H9 (cell line): ENCODE data around the gene ATP8B4. TPM values are rescaled to one million over a fixed set of nuclear protein-coding genes. Genes with fewer than 3 reads are reported as not detected.

ENCODE experiments used
- DNase-seq: peaks from one replicate; pipeline ENCODE4 v3.0.0-alpha.2; 2017
- H2AFZ ChIP-seq: one replicate; pipeline ENCODE4 v1.6.1; 2013; ENCODE audit warnings: mild to moderate bottlenecking, low read length, control low read depth, moderate library complexity
- H2AK5ac ChIP-seq: 2 replicates; pipeline ENCODE4 v1.6.1; 2013; ENCODE audit warnings: low read length, control low read depth, mixed read lengths; ENCODE audit not compliant: insufficient read length
- H2BK120ac ChIP-seq: one replicate; pipeline ENCODE4 v1.6.1; 2013; ENCODE audit warnings: low read depth, mild to moderate bottlenecking, low read length, control low read depth, inconsistent platforms; ENCODE audit not compliant: poor library complexity, severe bottlenecking
- H2BK12ac ChIP-seq: 2 replicates; pipeline ENCODE4 v1.6.1; 2013; ENCODE audit warnings: low read length, control low read depth, mixed read lengths, low read depth; ENCODE audit not compliant: insufficient read length
- H2BK15ac ChIP-seq: 2 replicates; pipeline ENCODE4 v1.6.1; 2013; ENCODE audit warnings: low read depth, low read length, control low read depth
- H2BK20ac ChIP-seq: one replicate; pipeline ENCODE4 v1.6.1; 2013; ENCODE audit warnings: low read depth, mild to moderate bottlenecking, low read length, control low read depth, inconsistent platforms; ENCODE audit not compliant: poor library complexity, severe bottlenecking
- H2BK5ac ChIP-seq: 2 replicates; pipeline ENCODE4 v1.6.1; 2013; ENCODE audit warnings: low read length, control low read depth, mixed read lengths; ENCODE audit not compliant: insufficient read length
- H3K14ac ChIP-seq: 2 replicates; pipeline ENCODE4 v1.6.1; 2013; ENCODE audit warnings: low read length, control low read depth; ENCODE audit not compliant: insufficient read depth
- H3K18ac ChIP-seq: 2 replicates; pipeline ENCODE4 v1.6.1; 2013; ENCODE audit warnings: low read depth, mild to moderate bottlenecking, mixed read lengths, low read length, control low read depth; ENCODE audit not compliant: insufficient read length
- H3K23ac ChIP-seq: 2 replicates; pipeline ENCODE4 v1.6.1; 2013; ENCODE audit warnings: low read length, control low read depth, mixed read lengths, low read depth; ENCODE audit not compliant: insufficient read length
- H3K23me2 ChIP-seq: 2 replicates; pipeline ENCODE4 v1.6.1; 2013; ENCODE audit warnings: low read depth, mild to moderate bottlenecking, mixed read lengths, low read length, control low read depth; ENCODE audit not compliant: insufficient read length, poor library complexity, severe bottlenecking
- H3K27ac ChIP-seq: 2 replicates; pipeline ENCODE4 v1.5.1; 2013; ENCODE audit warnings: low read length, control low read depth, mixed read lengths, low read depth; ENCODE audit not compliant: insufficient read length
- H3K27me3 ChIP-seq: 2 replicates; pipeline ENCODE4 v1.6.1; 2013; ENCODE audit warnings: low read length, control low read depth, inconsistent platforms; ENCODE audit not compliant: insufficient read depth
- H3K4ac ChIP-seq: 2 replicates; pipeline ENCODE4 v1.6.1; 2013; ENCODE audit warnings: low read depth, mild to moderate bottlenecking, control low read depth, inconsistent platforms, low read length, moderate library complexity
- H3K4me1 ChIP-seq: 2 replicates; pipeline ENCODE4 v1.6.1; 2013; ENCODE audit warnings: low read length, control low read depth, inconsistent platforms; ENCODE audit not compliant: insufficient read depth
- H3K4me2 ChIP-seq: 2 replicates; pipeline ENCODE4 v1.6.1; 2013; ENCODE audit warnings: low read length, control low read depth, mixed read lengths; ENCODE audit not compliant: insufficient read length, insufficient read depth
- H3K56ac ChIP-seq: 2 replicates; pipeline ENCODE4 v1.6.1; 2013; ENCODE audit warnings: low read depth, mild to moderate bottlenecking, mixed read lengths, low read length, control low read depth; ENCODE audit not compliant: insufficient read length
- H3K79me1 ChIP-seq: 2 replicates; pipeline ENCODE4 v1.6.1; 2013; ENCODE audit warnings: low read depth, mild to moderate bottlenecking, moderate library complexity, low read length, control low read depth, inconsistent platforms; ENCODE audit not compliant: insufficient read depth, poor library complexity, severe bottlenecking
- H3K79me2 ChIP-seq: 2 replicates; pipeline ENCODE4 v1.6.1; 2013; ENCODE audit warnings: low read length, control low read depth, inconsistent platforms; ENCODE audit not compliant: insufficient read depth
- H3K9ac ChIP-seq: 2 replicates; pipeline ENCODE4 v1.6.1; 2013; ENCODE audit warnings: low read length, control low read depth, mixed read lengths; ENCODE audit not compliant: insufficient read length; ENCODE audit errors: extremely low read depth
- H3K9me3 ChIP-seq: one replicate; pipeline ENCODE4 v1.6.1; 2013; ENCODE audit warnings: low read depth, low read length, inconsistent platforms; ENCODE audit not compliant: control insufficient read depth
- H3T11ph ChIP-seq: one replicate; pipeline ENCODE4 v1.6.1; 2013; ENCODE audit warnings: mild to moderate bottlenecking, low read length, control low read depth, inconsistent platforms
- H4K20me1 ChIP-seq: one replicate; pipeline ENCODE4 v1.6.1; 2013; ENCODE audit not compliant: control insufficient read depth, insufficient read length, insufficient read depth
- H4K5ac ChIP-seq: 2 replicates; pipeline ENCODE4 v1.6.1; 2013; ENCODE audit warnings: low read depth, mild to moderate bottlenecking, mixed read lengths, low read length, control low read depth; ENCODE audit not compliant: insufficient read length
- H4K8ac ChIP-seq: replicated peaks from 2 replicates; pipeline ENCODE4 v1.6.1; 2013; ENCODE audit warnings: low read length, control low read depth, mixed read lengths, low read depth; ENCODE audit not compliant: insufficient read length
- H4K91ac ChIP-seq: 2 replicates; pipeline ENCODE4 v1.6.1; 2013; ENCODE audit warnings: low read depth, mild to moderate bottlenecking, moderate library complexity, mixed read lengths, low read length, control low read depth; ENCODE audit not compliant: insufficient read length
- H3K27ac Mint-ChIP-seq, 3 experiments: 2 replicates in 2 of 3; 3 replicates in 1 of 3; pipeline ENCODE4 v1.8.0; 2020 to 2021; ENCODE audit warnings: mixed read lengths in 3 of 3, mild to moderate bottlenecking in 1 of 3, moderate library complexity in 1 of 3
- H3K27me3 Mint-ChIP-seq: 2 replicates; pipeline ENCODE4 v1.8.0; 2021; ENCODE audit warnings: low read depth, mild to moderate bottlenecking, moderate library complexity, mixed read lengths
- H3K36me3 Mint-ChIP-seq, 3 experiments: 2 replicates in 2 of 3; 3 replicates in 1 of 3; pipeline ENCODE4 v1.8.0; 2020 to 2021; ENCODE audit warnings: low read depth in 3 of 3, mixed read lengths in 3 of 3; ENCODE audit not compliant: insufficient read depth in 1 of 3
- H3K4me1 Mint-ChIP-seq, 2 experiments: 2 replicates each; pipeline ENCODE4 v1.8.0; 2020; ENCODE audit warnings: mixed read lengths in 2 of 2
- H3K4me3 Mint-ChIP-seq, 2 experiments: 2 replicates in 1 of 2; 3 replicates in 1 of 2; pipeline ENCODE4 v1.8.0; 2020 to 2021; ENCODE audit warnings: mild to moderate bottlenecking in 2 of 2, mixed read lengths in 2 of 2, moderate library complexity in 1 of 2
- H3K9me3 Mint-ChIP-seq, 2 experiments: 2 replicates in 1 of 2; 3 replicates in 1 of 2; pipeline ENCODE4 v1.8.0; 2020; ENCODE audit warnings: mild to moderate bottlenecking in 2 of 2, mixed read lengths in 2 of 2, moderate library complexity in 1 of 2
- CTCF ChIP-seq: fragments of 200-600 bp; sonication (generic); conservative IDR thresholded peaks from 3 replicates; pipeline ENCODE4 v1.8.0; 2021; ENCODE audit warnings: antibody characterized with exemption, mild to moderate bottlenecking
- WGBS: extraction: QIAGEN DNeasy Blood & Tissue Kit; methylation state at CpG from one replicate; pipeline ENCODE4 v1.1.7; 2013; ENCODE audit warnings: missing lambda C conversion rate, low lambda C conversion rate, mixed read lengths; ENCODE audit not compliant: insufficient read length; ENCODE audit errors: extremely low coverage; 5-methylcytosine and 5-hydroxymethylcytosine counted together
- total RNA-seq: library from RNA; stranded (reverse); gene quantifications from 2 replicates; pipeline ENCODE4 v1.2.1, GENCODE V29; 2021

ATP8B4 gene
- total RNA-seq, 1 experiment from 2014 or later: 0.52 TPM

DNA sequence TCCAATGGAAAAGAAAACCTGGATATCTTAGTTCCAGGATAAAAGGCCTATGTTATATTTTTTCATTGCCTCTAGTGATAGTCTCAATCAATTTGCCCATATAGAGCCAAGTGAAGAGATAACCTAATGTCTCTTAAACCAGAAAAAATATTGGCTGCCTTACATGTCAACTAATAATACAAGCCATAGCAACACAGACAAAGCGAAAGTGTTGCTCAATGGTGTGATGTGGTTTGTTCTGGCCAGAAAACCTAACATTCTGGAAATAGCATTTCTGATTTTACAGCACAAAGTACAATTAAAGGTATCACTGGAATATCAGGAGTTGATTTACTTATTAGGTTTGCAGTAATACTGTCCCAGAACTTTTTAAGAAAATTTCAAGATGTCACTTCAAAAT, 101.5 kb downstream of the ATP8B4 start:
- H3K56ac ChIP-seq: no peak overlapping the region
- H2BK12ac ChIP-seq: no peak overlapping the region
- H3K79me2 ChIP-seq: no peaks in the 10 kb centered on the region
- H3K4ac ChIP-seq: no peak overlapping the region
- H3K4me1 ChIP-seq: no peaks in the 10 kb centered on the region
- no peak for TF ChIP-seq CTCF
- no peaks in the 10 kb centered on the region for H3K9me3 ChIP-seq
- no peaks in the 10 kb centered on the region for H3K27me3 ChIP-seq
- Mint-ChIP-seq H3K36me3 (no peaks in the 10 kb centered on the region), H3K4me3 (no peak overlapping the region), H3K27me3 (no peaks in the 10 kb centered on the region), H3K27ac (no peak overlapping the region), H3K4me1 (no peaks in the 10 kb centered on the region), H3K9me3 (no peaks in the 10 kb centered on the region)
- H2BK120ac ChIP-seq: no peak overlapping the region
- WGBS: no CpG with 5 or more reads among the region's 1 CpG
- H3K14ac ChIP-seq: no peak overlapping the region
- H2BK5ac ChIP-seq: no peak overlapping the region
- H3K18ac ChIP-seq: no peak overlapping the region
- H2BK20ac ChIP-seq: no peak overlapping the region
- H2AFZ ChIP-seq: no peak overlapping the region
- no peaks in the 10 kb centered on the region for H3K79me1 ChIP-seq
- no peak overlapping the region for H3K9ac ChIP-seq
- no peak overlapping the region for H4K5ac ChIP-seq
- no peak overlapping the region for H3K4me2 ChIP-seq
- H2BK15ac ChIP-seq: no peak overlapping the region
- no peak overlapping the region for H3K27ac ChIP-seq
- DNase-seq: no peak
- H3K23me2 ChIP-seq: no peaks in the 10 kb centered on the region
- no peaks in the 10 kb centered on the region for H4K20me1 ChIP-seq
- no peak overlapping the region for H3K23ac ChIP-seq
- no peak overlapping the region for H2AK5ac ChIP-seq
- no peak overlapping the region for H4K8ac ChIP-seq
- no peak overlapping the region for H4K91ac ChIP-seq
- H3T11ph ChIP-seq: no peak overlapping the region
